ENCODE results near the gene KLF17.

KLF17 gene

DNA sequence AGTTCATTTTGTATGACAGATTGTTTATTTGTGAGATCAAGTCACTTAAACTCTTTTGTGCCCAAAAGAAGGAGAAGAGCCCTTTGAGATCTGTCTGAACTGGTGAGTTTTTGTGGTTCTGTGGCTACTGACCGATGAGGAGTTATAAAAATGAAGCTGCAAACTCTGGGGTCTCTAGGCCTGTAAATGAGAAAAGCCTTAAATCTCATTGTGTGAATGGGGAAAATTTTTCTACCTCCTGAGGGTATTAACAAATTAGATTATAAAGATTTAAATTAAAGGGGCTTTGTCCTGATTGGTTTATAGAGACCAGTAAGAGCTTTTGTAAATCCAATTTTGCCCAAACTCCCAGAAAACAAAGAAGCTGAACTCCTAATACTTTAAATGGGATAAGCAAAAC lies 9.7 kb upstream of the KLF17 start:
- Histone ChIP-seq H3K4me3 (ENCODE audit: low read depth, low read length) (no peak overlapping the region), H3K23ac (ENCODE audit: low read length) (no peak overlapping the region), H2BK12ac (ENCODE audit: low read length) (no peak overlapping the region), H3K14ac (ENCODE audit: low read length) (no peak overlapping the region), H4K91ac (ENCODE audit: low read depth, low read length) (no peak overlapping the region), H2AK5ac (ENCODE audit: low read length) (no peak overlapping the region), H3K36me3 (ENCODE audit: control insufficient read depth in 1 of 2, insufficient read depth in 2 of 2, low read length in 2 of 2) (no peaks in the 10 kb centered on the region), H3K9me3 (ENCODE audit: insufficient read depth, low read depth, low read length) (no peaks in the 10 kb centered on the region), H3K9ac (ENCODE audit: low read length) (no peak overlapping the region), H3K27ac (ENCODE audit: low read depth, low read length) (no peak overlapping the region), H3K27me3 (ENCODE audit: insufficient read depth, low read length) (no peaks in the 10 kb centered on the region), H3K4me1 (ENCODE audit: control insufficient read depth in 1 of 2, insufficient read depth in 2 of 2, low read length in 2 of 2) (peaks cover 2 to 5% of the 10 kb centered on the region in 2 experiments), H2AFZ (ENCODE audit: insufficient read depth, low read length, poor library complexity) (no peak overlapping the region), H3K18ac (ENCODE audit: low read length) (no peak overlapping the region), H2BK5ac (ENCODE audit: low read depth, low read length, poor library complexity) (no peak overlapping the region), H3K79me1 (ENCODE audit: low read length) (no peaks in the 10 kb centered on the region), H3K4me2 (ENCODE audit: low read length) (no peak overlapping the region), H2BK120ac (ENCODE audit: insufficient read depth, low read length, poor library complexity) (no peak overlapping the region), H3K79me2 (ENCODE audit: control insufficient read depth, insufficient read depth, low read length, poor library complexity) (no peaks in the 10 kb centered on the region), H3K4ac (ENCODE audit: low read depth, low read length) (no peak overlapping the region), H4K12ac (ENCODE audit: low read depth, low read length) (no peak overlapping the region), H4K8ac (ENCODE audit: low read depth, low read length) (no peak overlapping the region)
- no peak for DNase-seq
- no CpG with 5 or more reads among the region's 1 CpG for WGBS (ENCODE audit: extremely low coverage, insufficient coverage, insufficient read length)

DNA sequence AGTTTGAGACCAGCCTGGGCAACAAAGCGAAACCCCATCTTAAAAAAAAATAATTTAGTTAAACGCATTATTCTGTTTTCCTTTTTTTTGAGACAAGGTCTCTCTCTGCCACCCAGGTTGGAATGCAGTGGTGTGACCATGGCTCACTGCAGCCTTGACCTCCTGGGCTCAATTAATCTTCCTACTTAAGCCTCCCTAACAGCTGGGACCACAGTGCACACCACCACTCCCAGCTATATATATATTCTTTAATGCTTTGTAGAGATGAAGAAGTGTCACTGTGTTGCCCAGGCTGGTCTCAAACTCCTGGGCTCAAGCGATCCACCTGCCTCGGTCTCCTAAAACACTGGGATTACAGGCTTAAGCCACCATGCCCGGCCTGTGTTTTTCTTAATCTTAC lies 7.7 kb upstream of the KLF17 start:
- no peak overlapping the region for H2AFZ ChIP-seq (ENCODE audit: insufficient read depth, low read length, poor library complexity)
- H3K36me3 ChIP-seq (ENCODE audit: control insufficient read depth in 1 of 2, insufficient read depth in 2 of 2, low read length in 2 of 2): no peaks in the 10 kb centered on the region
- no peak overlapping the region for H4K8ac ChIP-seq (ENCODE audit: low read depth, low read length)
- H2BK12ac ChIP-seq (ENCODE audit: low read length): no peak overlapping the region
- H2AK5ac ChIP-seq (ENCODE audit: low read length): no peak overlapping the region
- H3K4me3 ChIP-seq (ENCODE audit: low read depth, low read length): no peak overlapping the region
- WGBS (ENCODE audit: extremely low coverage, insufficient coverage, insufficient read length): no CpG with 5 or more reads among the region's 5 CpGs
- H3K9ac ChIP-seq (ENCODE audit: low read length): no peak overlapping the region
- H2BK120ac ChIP-seq (ENCODE audit: insufficient read depth, low read length, poor library complexity): no peak overlapping the region
- peaks cover 5 to 8% of the 10 kb centered on the region in 2 experiments for H3K4me1 ChIP-seq (ENCODE audit: control insufficient read depth in 1 of 2, insufficient read depth in 2 of 2, low read length in 2 of 2)
- DNase-seq: no peak
- no peak overlapping the region for H3K18ac ChIP-seq (ENCODE audit: low read length)
- H2BK5ac ChIP-seq (ENCODE audit: low read depth, low read length, poor library complexity): no peak overlapping the region
- H3K4ac ChIP-seq (ENCODE audit: low read depth, low read length): no peak overlapping the region
- no peak overlapping the region for H3K4me2 ChIP-seq (ENCODE audit: low read length)
- no peak overlapping the region for H3K27ac ChIP-seq (ENCODE audit: low read depth, low read length)
- no peak overlapping the region for H4K91ac ChIP-seq (ENCODE audit: low read depth, low read length)
- H3K79me1 ChIP-seq (ENCODE audit: low read length): no peaks in the 10 kb centered on the region
- H3K9me3 ChIP-seq (ENCODE audit: insufficient read depth, low read depth, low read length): no peaks in the 10 kb centered on the region
- H4K12ac ChIP-seq (ENCODE audit: low read depth, low read length): no peak overlapping the region
- H3K14ac ChIP-seq (ENCODE audit: low read length): no peak overlapping the region
- H3K27me3 ChIP-seq (ENCODE audit: insufficient read depth, low read length): no peaks in the 10 kb centered on the region
- H3K79me2 ChIP-seq (ENCODE audit: control insufficient read depth, insufficient read depth, low read length, poor library complexity): no peaks in the 10 kb centered on the region
- H3K23ac ChIP-seq (ENCODE audit: low read length): no peak overlapping the region

DNA sequence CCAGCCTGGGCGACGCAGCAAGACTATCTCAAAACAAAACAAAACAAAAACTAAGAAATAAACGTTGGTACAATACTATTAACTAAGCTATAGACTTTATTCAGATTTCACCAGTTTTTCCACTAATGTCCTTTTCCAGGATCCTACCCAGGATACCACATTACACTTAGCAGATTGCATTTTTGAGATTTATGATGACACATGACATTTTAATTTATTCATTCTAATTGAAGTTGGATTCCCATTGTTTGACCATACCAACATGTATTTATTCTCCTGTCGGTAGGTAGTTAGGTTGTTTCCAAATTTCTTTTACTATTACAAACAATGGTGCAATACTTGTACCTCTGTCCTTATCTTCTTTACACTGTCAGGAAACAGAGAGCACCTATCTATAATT lies 6.8 kb upstream of the KLF17 start:
- Histone ChIP-seq H3K18ac (ENCODE audit: low read length) (no peak overlapping the region), H2BK12ac (ENCODE audit: low read length) (no peak overlapping the region), H3K79me2 (ENCODE audit: control insufficient read depth, insufficient read depth, low read length, poor library complexity) (no peaks in the 10 kb centered on the region), H3K4me2 (ENCODE audit: low read length) (no peak overlapping the region), H4K12ac (ENCODE audit: low read depth, low read length) (no peak overlapping the region), H3K27ac (ENCODE audit: low read depth, low read length) (no peak overlapping the region), H3K14ac (ENCODE audit: low read length) (no peak overlapping the region), H3K4me1 (ENCODE audit: control insufficient read depth in 1 of 2, insufficient read depth in 2 of 2, low read length in 2 of 2) (peaks cover 5 to 8% of the 10 kb centered on the region in 2 experiments), H3K79me1 (ENCODE audit: low read length) (no peaks in the 10 kb centered on the region), H3K4me3 (ENCODE audit: low read depth, low read length) (no peak overlapping the region), H2AFZ (ENCODE audit: insufficient read depth, low read length, poor library complexity) (no peak overlapping the region), H3K4ac (ENCODE audit: low read depth, low read length) (no peak overlapping the region), H3K9me3 (ENCODE audit: insufficient read depth, low read depth, low read length) (no peaks in the 10 kb centered on the region), H4K91ac (ENCODE audit: low read depth, low read length) (no peak overlapping the region), H3K36me3 (ENCODE audit: control insufficient read depth in 1 of 2, insufficient read depth in 2 of 2, low read length in 2 of 2) (no peaks in the 10 kb centered on the region), H3K27me3 (ENCODE audit: insufficient read depth, low read length) (no peaks in the 10 kb centered on the region), H4K8ac (ENCODE audit: low read depth, low read length) (no peak overlapping the region), H3K9ac (ENCODE audit: low read length) (no peak overlapping the region), H2BK120ac (ENCODE audit: insufficient read depth, low read length, poor library complexity) (no peak overlapping the region), H3K23ac (ENCODE audit: low read length) (no peak overlapping the region), H2AK5ac (ENCODE audit: low read length) (no peak overlapping the region), H2BK5ac (ENCODE audit: low read depth, low read length, poor library complexity) (no peak overlapping the region)
- no CpG with 5 or more reads among the region's 4 CpGs for WGBS (ENCODE audit: extremely low coverage, insufficient coverage, insufficient read length)
- DNase-seq: no peak

DNA sequence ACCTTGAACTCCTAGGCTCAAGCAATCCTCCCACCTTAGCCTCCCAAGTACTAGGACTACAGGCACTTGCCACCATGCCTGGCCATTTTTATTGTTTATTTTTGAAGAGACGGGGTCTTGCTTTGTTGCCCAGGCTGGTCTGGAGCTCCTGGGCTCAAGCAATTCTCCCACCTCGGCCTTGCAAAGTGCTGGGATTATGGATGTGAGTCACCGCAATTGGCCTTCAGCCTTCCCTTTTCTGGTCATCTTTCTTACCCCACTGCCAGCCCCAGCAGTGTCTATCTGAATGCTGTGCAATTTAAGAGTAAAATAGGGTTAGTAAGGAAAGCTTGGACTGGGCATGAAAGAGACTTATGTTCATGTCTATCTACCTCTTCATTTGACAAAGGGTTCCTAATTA lies 6.1 kb upstream of the KLF17 start:
- Histone ChIP-seq H3K23ac (ENCODE audit: low read length) (no peak overlapping the region), H3K4me3 (ENCODE audit: low read depth, low read length) (no peak overlapping the region), H2BK5ac (ENCODE audit: low read depth, low read length, poor library complexity) (no peak overlapping the region), H3K79me2 (ENCODE audit: control insufficient read depth, insufficient read depth, low read length, poor library complexity) (no peaks in the 10 kb centered on the region), H3K27ac (ENCODE audit: low read depth, low read length) (no peak overlapping the region), H4K8ac (ENCODE audit: low read depth, low read length) (no peak overlapping the region), H3K18ac (ENCODE audit: low read length) (no peak overlapping the region), H2AK5ac (ENCODE audit: low read length) (no peak overlapping the region), H3K4me2 (ENCODE audit: low read length) (no peak overlapping the region), H2BK12ac (ENCODE audit: low read length) (no peak overlapping the region), H3K14ac (ENCODE audit: low read length) (no peak overlapping the region), H3K79me1 (ENCODE audit: low read length) (no peaks in the 10 kb centered on the region), H3K36me3 (ENCODE audit: control insufficient read depth in 1 of 2, insufficient read depth in 2 of 2, low read length in 2 of 2) (no peaks in the 10 kb centered on the region), H3K27me3 (ENCODE audit: insufficient read depth, low read length) (no peaks in the 10 kb centered on the region), H3K9ac (ENCODE audit: low read length) (no peak overlapping the region), H3K4ac (ENCODE audit: low read depth, low read length) (no peak overlapping the region), H2AFZ (ENCODE audit: insufficient read depth, low read length, poor library complexity) (no peak overlapping the region), H2BK120ac (ENCODE audit: insufficient read depth, low read length, poor library complexity) (no peak overlapping the region), H3K9me3 (ENCODE audit: insufficient read depth, low read depth, low read length) (no peaks in the 10 kb centered on the region), H3K4me1 (ENCODE audit: control insufficient read depth in 1 of 2, insufficient read depth in 2 of 2, low read length in 2 of 2) (peaks cover 5 to 8% of the 10 kb centered on the region in 2 experiments), H4K91ac (ENCODE audit: low read depth, low read length) (no peak overlapping the region), H4K12ac (ENCODE audit: low read depth, low read length) (no peak overlapping the region)
- WGBS (ENCODE audit: extremely low coverage, insufficient coverage, insufficient read length): no CpG with 5 or more reads among the region's 3 CpGs
- DNase-seq: no peak

Data from trophoblast cell (in vitro differentiated cells and primary cell).